Bone marrow (tissue), 2 donors: ENCODE data around the gene GNB1.

Source experiments
- DNase-seq, 2 donors: peaks; one replicate each; lab custom pipeline; 2025; lab: John Stamatoyannopoulos, UW

The GNB1 gene

GRCh38 chr1:1910033-1910465 lies 19.2 kb upstream of the GNB1 start:
- DNase-seq: no peak

DNA sequence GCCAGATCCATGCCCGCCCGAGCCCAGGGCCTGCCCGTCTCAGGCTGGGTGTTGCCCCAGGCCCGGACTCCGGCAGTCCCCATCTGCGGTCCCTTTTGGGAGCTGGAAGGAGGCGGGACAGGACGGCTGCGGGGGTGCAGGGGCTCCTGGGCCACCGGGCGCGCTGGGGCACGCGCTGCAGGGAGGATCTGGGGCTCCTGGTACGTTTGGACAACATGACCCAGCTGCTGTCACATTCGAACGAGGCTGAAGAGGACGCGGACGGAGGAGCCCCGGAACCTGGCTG lies 17.6 kb upstream of the GNB1 start:
- no peak for DNase-seq

DNA sequence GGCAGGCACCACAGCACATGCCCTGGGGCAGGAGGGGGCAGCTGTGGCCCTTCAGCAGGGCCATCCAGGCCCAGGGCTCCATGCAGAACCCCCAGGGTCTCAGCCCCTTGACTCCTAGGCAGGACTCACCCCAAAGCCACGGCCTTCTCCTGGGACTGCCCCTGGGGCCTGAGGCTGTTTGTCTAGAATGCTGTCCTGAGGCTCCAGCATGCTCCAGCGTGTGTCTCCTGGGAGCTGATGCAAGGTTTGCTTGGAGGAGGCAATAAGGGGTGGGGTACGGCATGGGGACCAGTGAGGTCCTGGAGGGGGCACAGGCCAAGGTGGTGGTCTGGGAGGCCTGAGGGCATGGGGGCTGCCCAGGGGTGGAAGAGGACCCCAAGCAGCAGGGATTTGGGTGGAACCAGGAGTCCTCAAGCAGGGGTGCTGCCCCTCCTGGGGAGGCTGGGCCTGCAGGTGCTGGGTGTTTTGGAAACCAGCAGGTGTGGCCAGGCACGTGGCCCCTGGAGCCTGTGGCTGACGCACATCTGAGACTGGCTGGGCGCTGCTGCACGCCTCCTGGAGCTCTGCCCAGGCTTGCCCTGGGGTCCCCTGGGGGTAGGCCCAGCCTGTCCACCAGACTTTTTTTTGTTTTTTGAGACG lies 16.3 kb upstream of the GNB1 start:
- no peak for DNase-seq

DNA sequence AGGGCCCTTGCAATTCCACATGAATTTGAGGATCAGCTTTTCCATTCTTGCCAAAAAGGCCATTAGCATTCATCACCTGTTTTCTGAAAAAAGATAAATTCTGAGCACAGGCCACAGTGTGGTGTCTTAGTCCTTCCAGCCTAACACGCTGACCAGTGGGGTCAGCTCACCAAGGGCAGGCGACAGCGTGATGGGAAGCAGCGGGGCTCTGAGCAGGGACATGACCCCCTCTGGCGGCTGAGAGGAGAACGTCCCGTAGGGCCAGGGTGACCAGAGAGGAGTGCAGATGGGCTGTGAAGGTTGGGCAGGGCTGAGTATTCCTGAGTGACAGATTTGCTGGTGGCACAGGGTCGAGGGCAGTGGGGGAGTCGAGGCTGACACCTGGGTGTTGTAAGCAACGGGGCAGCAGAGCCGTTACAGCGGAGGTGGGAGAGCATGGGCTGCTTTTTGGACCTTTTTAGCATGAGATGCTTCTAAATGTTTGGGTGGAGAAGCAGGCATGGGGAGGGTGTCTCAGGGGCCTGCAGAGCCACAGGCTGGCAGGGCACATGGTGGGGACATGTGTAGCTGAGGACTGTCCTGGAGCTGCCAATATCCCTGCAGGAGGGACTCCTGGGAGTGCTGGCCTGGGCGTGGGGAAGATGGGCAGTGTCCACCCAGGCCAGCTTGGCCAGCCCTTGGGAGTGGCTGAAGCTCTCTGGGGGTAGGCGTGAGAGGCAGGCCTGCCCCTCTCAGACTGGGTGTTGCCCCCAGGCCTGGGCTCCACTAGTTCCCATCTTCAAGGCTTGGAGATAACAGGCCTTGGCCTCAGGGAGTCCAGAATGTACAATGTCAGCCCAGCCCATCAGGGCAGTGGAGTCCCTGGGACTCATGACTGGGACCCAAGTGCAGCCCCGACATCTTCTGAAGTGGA lies 15.6 kb upstream of the GNB1 start:
- DNase-seq: peak; percentile 52 to 64

DNA sequence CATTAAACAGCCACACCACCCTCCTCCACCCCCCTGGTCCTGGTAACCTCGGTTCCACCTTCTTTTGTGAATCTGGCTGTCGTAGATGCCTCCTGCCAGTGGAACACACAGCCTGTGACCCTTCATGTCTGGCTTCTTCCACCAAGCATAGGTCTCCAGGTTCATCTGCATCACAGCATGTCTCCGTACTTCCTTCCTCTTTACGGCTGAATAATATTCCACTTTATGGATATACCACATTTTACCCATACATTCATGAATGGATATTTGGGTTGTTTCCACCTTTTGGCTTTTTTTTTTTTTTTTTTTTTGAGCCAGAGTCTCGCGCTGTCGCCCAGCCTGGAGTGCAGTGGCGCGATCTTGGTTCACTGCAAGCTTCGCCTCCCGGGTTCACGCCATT lies 12.3 kb upstream of the GNB1 start:
- DNase-seq: no peak

GRCh38 chr1:1901641-1902294 lies 10.9 kb upstream of the GNB1 start:
- DNase-seq: no peak

GRCh38 chr1:1900883-1901640 lies 10.2 kb upstream of the GNB1 start:
- no peak for DNase-seq

GRCh38 chr1:1899967-1900327 lies 9.1 kb upstream of the GNB1 start:
- DNase-seq: no peak

DNA sequence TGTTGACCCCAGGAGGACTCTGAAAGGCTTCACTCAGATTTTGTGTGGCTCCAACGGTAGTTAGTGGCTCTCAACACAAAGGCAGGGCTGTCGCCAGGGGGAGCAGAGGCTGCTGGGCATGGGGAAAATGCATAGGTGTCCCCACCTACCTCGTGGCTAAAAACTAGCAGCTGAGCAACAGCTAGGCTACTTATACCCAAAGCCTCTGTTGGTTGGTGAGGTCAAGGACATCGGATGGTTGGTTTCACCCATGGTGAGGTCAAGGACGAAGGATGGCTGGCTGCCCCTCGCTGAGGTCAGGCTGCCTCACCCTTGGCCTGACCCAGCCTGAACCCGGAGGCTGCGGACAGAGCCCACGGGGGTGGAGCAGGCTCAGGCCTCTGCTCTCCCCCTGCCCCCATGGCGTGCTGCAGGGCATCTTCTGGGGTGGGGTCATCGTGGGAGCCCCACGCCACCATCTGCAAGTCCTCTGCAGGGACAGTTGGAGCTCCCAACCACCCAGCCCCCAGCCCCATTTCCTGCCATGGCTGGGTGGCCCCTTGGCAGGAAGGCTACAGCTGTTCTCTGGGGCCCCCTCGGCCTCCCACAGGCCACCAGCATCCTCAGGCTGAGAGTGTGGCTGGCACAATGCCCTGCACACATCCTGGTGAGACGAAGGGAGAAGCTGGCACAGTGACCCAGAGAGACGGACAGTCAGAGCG lies 8.5 kb upstream of the GNB1 start:
- peak in 1 of 2 donors; percentile 8 for DNase-seq

GRCh38 chr1:1898246-1898933 lies 7.5 kb upstream of the GNB1 start:
- no peak for DNase-seq

GRCh38 chr1:1895456-1896336 lies 4.8 kb upstream of the GNB1 start:
- no peak for DNase-seq

- DNase-seq: no peak
Measured at GRCh38 chr1:1895060-1895418, 4.2 kb upstream of the GNB1 start.

DNA sequence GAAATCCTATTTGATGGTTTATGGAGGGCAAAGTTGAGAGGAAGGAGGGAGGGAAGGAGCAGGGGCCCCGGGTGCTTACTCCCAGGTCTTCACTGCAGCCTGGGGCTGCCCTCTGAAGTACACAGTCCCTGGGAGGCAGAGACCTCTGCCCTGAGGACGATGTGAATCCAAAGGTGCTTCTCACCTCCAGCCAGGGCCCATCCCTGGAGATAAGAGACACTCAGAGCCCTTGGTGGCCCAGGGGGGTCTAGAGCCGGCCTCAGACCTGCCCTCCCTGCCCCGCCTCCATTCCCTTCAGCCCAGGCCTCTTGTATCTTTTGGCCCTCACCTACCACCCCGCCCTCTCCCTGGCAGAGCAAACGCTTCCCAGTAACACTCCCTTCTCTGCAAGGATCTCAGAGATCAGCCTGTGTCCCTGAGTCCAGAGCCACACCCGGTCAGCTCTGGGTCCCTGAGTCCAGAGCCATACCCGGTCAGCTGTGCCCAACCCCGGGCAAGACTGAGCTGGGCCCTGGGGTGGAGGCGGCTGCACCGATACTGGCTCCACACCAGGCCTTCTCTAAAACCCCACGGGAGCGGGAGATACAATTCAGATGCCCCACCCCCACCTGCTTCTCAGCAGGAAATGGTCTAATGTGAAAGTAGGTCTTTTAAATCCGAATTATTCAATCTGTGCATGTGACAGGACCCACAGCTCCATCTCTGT lies 3.6 kb upstream of the GNB1 start:
- no peak for DNase-seq

- no peak for DNase-seq
Measured at GRCh38 chr1:1893997-1894353, 3.1 kb upstream of the GNB1 start.

- DNase-seq: no peak
Measured at GRCh38 chr1:1893291-1893985, 2.6 kb upstream of the GNB1 start.

- DNase-seq: no peak
Measured at GRCh38 chr1:1892763-1893120, 1.9 kb upstream of the GNB1 start.

DNA sequence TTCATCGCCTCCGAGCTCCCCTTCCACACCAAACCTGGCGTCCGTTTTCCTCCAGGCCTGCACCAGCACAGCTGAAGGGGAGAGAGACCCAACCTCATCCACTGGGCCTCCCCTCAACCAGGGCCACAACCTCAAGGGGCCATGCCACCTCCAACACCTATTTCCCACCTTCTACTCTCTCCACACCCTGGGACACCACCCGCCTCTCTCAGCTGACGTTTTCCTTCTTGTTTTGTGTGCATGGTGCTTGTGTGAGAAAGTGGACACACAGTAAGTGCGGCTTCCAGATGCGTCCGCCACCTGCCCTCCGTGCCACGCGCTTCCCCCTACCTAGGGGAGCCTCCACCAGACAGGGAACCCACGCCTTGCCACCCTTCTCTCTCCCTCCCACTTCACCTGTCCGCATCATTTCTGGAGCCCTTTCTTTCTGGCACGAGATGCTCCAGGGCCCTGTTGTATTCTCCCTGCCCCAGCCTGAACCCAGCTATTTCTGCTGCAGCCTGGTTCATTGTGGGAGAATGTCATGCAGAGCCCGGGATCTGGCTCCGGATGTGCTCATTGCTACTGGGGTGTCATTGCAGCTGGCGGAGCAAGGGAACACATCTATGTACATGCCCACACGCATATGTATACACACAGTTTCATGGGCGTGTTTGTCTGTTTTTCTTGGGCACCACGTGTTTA lies 1.3 kb upstream of the GNB1 start:
- no peak for DNase-seq

DNA sequence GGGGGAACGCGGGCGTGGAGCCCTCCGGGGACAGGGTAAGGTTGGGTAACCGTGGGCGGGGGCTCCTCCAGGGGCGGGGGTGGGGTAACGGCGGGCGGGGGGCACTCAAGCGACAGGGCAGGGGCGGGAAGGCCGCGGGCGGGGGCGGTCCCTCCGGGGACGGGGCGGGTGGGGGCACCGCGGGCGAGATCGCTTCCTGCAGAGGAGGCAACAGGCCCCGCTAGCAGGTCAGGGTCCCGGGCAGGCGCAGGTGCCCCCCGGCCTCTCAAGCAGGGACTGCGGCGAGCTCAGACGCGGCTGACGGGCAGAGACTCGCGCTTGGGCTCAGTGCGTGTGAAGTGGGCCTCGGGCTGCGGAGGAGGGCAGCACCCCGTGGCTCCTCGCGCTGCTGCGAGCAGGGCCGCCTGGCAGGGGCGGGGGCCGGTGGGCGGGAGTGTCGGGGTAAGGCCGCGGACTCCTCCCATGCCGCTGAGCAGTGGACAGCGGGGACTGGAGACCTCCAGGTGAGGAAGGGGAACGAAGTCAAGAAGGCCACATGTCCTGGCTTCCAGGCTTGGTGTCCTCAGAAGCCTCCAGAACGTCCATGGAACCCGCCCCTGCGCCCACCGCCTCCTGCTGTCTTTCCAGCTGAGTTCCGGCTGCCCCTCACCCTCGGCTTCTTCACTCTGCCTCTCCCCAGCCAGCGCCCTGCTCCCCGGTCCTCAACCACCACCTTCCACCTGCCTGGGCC lies 627 bp upstream of the GNB1 start:
- peak in 1 of 2 donors; percentile 47 for DNase-seq
